ENCODE measurements around the gene MAB21L4.

DNA sequence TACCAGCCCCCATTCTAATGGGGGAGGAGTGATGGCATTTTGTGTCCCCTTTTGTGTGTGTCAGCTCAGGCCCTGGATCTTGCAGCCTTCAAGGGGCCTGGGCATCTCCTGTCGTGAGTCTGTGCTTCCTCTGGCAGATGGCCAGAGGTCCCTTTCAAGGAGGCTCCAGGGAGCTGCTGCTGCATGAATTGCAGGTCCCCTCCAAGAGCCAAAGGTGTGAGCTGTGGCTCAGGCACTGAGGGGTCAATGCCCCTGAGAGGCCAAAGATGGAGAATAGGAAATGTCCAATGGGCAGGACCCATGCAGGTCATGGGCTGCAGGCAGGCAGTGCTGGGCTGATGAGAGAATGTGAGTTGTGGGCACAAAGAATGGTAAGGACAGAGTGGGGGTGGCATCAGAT, 10.4 kb downstream of the MAB21L4 start:
- TF ChIP-seq, protein P1, sequence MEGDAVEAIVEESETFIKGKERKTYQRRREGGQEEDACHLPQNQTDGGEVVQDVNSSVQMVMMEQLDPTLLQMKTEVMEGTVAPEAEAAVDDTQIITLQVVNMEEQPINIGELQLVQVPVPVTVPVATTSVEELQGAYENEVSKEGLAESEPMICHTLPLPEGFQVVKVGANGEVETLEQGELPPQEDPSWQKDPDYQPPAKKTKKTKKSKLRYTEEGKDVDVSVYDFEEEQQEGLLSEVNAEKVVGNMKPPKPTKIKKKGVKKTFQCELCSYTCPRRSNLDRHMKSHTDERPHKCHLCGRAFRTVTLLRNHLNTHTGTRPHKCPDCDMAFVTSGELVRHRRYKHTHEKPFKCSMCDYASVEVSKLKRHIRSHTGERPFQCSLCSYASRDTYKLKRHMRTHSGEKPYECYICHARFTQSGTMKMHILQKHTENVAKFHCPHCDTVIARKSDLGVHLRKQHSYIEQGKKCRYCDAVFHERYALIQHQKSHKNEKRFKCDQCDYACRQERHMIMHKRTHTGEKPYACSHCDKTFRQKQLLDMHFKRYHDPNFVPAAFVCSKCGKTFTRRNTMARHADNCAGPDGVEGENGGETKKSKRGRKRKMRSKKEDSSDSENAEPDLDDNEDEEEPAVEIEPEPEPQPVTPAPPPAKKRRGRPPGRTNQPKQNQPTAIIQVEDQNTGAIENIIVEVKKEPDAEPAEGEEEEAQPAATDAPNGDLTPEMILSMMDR (IDR thresholded peaks at IDR 0.05) = no peak
- TF ChIP-seq TCF7L2 (IDR thresholded peaks at IDR 0.05; ENCODE audit: low read depth, low read length) (no peak), SIN3A (IDR thresholded peaks at IDR 0.05; ENCODE audit: borderline replicate concordance, insufficient read depth, low read depth, low read length) (no peak), POLR2AphosphoS5 (IDR thresholded peaks at IDR 0.05; ENCODE audit: low read depth, low read length) (no peak)
